GM19468 (cell line): ENCODE data around the gene MINDY2.

Experiments used
- ATAC-seq: cut with Tn5 transposase; IDR thresholded peaks from one replicate; pipeline ENCODE4 v1.9.1; 2021; ENCODE audit warnings: mild to moderate bottlenecking, moderate library complexity, moderate number of reproducible peaks; ENCODE audit not compliant: unreplicated experiment; ENCODE audit errors: extremely low read depth

MINDY2 gene, protein sequence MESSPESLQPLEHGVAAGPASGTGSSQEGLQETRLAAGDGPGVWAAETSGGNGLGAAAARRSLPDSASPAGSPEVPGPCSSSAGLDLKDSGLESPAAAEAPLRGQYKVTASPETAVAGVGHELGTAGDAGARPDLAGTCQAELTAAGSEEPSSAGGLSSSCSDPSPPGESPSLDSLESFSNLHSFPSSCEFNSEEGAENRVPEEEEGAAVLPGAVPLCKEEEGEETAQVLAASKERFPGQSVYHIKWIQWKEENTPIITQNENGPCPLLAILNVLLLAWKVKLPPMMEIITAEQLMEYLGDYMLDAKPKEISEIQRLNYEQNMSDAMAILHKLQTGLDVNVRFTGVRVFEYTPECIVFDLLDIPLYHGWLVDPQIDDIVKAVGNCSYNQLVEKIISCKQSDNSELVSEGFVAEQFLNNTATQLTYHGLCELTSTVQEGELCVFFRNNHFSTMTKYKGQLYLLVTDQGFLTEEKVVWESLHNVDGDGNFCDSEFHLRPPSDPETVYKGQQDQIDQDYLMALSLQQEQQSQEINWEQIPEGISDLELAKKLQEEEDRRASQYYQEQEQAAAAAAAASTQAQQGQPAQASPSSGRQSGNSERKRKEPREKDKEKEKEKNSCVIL

DNA sequence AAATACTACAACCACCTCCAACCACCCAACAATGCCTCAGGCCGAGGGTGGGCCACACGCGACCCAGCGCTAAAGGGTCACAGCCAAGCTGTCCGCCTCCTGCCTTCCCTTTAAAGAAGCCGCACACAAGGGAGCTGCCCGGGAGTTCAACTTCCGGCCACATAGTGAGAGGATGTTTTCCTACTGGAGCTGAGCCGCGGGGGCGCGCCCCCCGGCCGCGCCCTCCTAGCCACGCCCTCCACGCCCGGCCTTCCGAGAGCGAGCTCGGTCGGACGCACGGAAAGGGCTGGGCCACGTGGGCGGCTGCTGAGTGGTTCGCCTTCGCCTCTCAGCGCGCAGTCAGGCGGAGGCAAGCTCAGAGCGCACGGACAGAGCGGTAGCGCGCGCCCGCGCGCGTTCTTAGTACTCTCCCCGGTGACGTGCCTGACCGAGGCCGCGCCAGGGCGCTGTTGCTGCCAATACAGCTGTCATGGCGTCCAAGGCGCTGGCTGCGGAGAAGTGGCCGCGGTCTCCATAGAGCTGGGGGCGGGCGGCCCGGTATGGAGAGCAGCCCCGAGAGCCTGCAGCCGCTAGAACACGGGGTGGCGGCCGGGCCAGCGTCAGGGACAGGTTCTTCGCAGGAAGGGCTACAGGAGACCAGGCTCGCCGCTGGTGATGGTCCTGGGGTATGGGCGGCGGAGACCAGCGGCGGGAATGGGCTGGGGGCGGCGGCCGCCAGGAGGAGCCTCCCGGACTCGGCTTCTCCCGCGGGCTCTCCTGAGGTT, at the start of gene MINDY2:
TSS of gene MINDY2 (plus strand) at position 446 of the 764 bp plus-strand sequence. CDS start at position 540, 94 bp downstream.
- peak; percentile 92 for ATAC-seq

DNA sequence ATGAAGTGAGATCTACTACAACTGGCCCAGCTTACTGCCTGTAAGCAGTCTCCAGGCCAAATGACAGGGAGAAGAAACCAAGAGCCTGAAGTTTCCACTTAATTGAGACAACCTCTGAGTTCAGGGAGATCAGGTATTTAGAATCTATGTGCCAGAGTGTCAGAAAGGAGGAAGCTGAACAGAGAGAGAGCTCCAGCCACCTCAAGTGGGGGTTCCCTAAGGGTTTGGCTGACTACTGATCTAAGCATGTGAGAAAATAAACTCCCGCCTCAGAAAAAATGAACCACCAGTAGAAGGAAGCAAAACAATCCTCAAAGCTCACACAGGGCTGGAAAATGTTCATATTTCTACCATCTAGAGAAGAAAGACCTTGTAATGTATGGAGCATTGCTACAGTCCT, 46.6 kb upstream of the MINDY2 start:
- ATAC-seq, result peak; percentile 39

DNA sequence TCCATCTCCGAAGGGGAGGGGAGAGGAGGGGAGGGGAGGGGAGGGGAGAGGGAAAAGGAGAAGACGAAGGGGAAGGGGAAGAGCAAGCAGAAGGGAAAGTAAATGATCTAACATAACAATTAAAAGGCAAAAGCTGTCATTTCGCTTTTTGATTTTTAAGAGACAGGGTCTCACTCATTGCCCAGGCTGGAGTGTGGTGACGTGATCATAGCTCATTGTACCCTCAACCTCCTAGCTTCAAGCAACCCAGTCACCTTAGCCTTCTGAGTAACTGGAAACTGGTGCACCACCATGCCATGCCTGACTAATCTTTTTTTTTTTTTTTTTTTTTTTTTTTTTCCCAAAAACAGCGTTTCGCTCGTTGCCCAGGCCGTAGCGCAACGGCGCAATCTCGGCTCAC, 44.2 kb upstream of the MINDY2 start:
- ATAC-seq, result no peak

- no peak for ATAC-seq
These were observed 39.2 kb upstream of the MINDY2 start for GRCh38 chr15:58731756-58732535.

DNA sequence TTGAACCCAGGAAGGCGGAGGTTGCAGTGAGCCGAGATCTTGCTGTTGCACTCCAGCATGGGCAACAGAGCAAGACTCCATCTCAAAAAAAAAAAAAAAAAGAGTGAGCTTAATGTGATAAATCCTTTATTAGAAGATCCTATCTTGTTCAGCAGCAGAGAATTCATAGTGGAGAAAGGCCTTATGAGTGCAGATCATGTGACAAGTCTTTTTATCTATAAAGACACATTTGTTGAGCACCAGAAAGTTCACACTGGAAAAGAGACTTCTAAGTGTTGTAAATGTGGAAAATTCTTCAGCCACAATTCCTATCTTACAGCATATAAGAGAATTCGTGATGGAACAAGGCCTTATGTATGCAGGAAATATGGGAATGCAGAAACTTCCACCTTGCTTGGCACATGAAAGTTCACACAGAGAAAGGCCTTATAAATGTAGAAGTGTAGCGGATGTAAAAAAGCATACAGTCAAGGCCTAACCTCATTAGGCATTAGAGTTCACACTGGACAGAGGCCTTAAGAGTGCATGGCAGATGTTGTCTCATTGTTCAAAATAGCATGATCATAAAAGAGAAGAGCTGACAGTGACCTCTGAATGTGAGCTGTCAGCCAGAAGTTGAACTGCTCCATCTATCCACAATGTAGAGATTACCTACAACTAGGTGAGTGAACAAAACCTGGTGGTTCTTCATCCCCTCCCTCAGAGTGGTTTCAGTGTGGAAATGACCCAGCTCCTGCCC, 38.3 kb upstream of the MINDY2 start:
- no peak for ATAC-seq

DNA sequence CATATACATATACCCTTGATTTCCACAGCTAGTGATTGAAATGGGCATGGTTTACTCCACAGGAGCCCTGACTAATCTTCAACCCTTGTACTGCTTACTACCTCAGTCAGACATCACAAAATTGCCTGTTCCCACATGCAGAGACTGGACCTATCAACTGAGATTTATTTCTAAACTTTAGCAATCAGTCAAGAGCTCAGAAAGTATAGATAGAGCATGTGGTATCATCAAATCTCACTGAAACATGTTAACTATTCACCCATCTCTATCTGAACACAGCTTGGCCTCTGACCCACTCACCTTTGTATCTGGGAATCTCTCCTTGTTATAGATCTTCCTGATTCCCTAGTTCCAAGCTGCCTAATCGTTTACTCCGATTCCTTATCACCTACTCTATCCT, 36.2 kb upstream of the MINDY2 start:
- no peak for ATAC-seq

DNA sequence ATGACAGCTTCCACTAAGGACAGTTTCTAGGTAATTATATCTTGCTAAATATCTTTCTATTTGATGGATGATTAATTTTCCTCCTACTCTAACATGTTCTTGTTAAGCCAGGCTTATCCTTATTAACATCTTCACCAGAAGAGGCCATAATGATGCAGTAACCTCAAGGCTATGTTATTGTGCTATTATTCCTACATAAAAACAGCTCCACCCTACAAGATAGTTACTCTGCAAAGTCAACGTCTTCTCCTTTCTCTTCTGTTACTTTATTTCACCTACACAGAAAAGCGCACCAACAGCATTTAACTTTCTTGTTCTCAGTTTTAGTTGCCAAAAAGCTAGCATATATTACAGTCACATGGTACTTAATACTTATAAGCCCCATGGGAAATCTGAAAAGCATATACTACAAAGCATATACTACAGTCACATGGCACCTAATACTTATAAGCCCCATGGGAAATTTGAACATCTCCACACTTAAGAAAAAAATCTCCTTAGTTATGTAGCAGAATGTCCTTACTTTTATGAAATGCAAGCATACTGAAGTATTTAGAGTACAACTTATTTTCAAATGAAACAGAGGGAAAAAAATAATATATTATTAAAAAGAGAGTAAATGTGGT, 35.0 kb upstream of the MINDY2 start:
- ATAC-seq, result no peak

GRCh38 chr15:58737298-58737697, 33.8 kb upstream of the MINDY2 start:
- ATAC-seq, result no peak

GRCh38 chr15:58738046-58738707, 32.9 kb upstream of the MINDY2 start:
- ATAC-seq, result no peak

GRCh38 chr15:58740436-58740835, 30.7 kb upstream of the MINDY2 start:
- no peak for ATAC-seq

DNA sequence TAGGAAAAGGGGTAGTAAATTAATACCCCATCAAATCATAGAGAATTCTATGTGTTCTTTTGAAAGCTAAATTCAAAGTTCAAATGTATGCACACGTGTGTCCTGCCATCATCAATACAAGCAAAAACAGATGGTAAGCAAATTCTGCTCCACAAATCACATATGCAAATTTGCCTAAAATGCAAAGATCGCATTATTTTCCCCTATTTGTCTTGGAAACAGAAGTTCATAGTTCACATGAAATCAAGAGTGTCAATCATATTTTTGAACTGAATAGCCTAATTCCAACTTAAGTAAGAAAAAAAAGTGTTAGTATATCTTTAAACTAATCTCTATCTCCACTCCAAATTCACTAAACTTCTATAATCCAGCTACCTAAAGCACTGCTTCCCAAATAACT, 30.1 kb upstream of the MINDY2 start:
- ATAC-seq, result no peak

GRCh38 chr15:58742022-58742813, 28.9 kb upstream of the MINDY2 start:
- ATAC-seq, result no peak

DNA sequence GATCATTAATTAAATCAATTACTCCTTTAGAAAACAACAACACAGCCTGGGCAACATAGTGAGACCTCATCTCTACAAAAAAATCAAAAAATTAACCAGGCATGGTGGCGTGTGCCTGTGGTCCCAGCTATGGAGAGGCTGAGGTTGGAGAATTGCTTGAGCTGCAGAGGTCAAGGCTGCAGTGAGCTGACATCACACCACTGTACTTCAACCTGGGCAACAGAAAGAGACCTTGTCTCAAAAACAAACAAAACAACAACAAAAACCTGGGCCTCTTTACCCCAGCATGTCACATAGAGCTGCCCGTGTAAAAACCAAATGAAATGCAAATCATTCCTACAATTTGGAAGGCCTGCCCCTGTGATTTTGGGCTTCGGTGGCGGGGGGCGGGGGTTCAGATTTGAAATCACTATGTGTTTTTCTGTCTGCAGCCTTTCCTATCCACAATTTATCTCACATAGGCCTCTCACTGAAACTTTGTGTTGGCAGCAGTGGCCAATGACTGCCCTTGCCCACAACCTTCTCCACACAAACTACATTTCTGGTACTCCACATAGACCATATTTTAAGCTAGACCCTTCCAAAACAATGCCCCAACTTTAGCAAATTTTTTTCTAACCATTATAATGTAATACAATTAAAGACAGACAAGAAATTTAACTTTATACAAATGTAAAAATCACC, 28.1 kb upstream of the MINDY2 start:
- no peak for ATAC-seq

GRCh38 chr15:58746174-58746573, 24.9 kb upstream of the MINDY2 start:
- no peak for ATAC-seq

- no peak for ATAC-seq
These were observed 22.9 kb upstream of the MINDY2 start for GRCh38 chr15:58748040-58748851.

- ATAC-seq, result no peak
These were observed 22.1 kb upstream of the MINDY2 start for GRCh38 chr15:58748852-58749531.
